Central memory CD8-positive, alpha-beta T cell (primary cell): ENCODE results near the gene DSCAML1.

Experiments
- ATAC-seq: fragments of 150-1000 bp; cut with Tn5 transposase; replicated peaks from 2 replicates; pipeline ENCODE4 v1.10.0; 2022; ENCODE audit warnings: mild to moderate bottlenecking, moderate FRiP score, moderate number of reproducible peaks; ENCODE audit not compliant: poor library complexity, severe bottlenecking; ENCODE audit errors: extremely low read depth
- DNase-seq, 2 donors: peaks; one replicate each; pipeline ENCODE4 v3.0.0; 2021; ENCODE audit warnings: low spot score in 2 of 2
- H3K27ac Mint-ChIP-seq: one replicate; pipeline ENCODE4 v1.8.0; 2022; ENCODE audit warnings: low read depth, mild to moderate bottlenecking, moderate library complexity, mixed read lengths
- H3K27me3 Mint-ChIP-seq: one replicate; pipeline ENCODE4 v1.8.0; 2022; ENCODE audit warnings: mixed read lengths
- H3K36me3 Mint-ChIP-seq: one replicate; pipeline ENCODE4 v1.8.0; 2022; ENCODE audit warnings: mild to moderate bottlenecking, moderate library complexity, mixed read lengths; ENCODE audit not compliant: insufficient read depth
- H3K4me1 Mint-ChIP-seq: one replicate; pipeline ENCODE4 v1.8.0; 2022; ENCODE audit warnings: mixed read lengths
- H3K4me3 Mint-ChIP-seq: one replicate; pipeline ENCODE4 v1.8.0; 2022; ENCODE audit warnings: mild to moderate bottlenecking, moderate library complexity, mixed read lengths
- H3K9me3 Mint-ChIP-seq: one replicate; pipeline ENCODE4 v1.8.0; 2022; ENCODE audit warnings: mixed read lengths

Gene DSCAML1

DNA sequence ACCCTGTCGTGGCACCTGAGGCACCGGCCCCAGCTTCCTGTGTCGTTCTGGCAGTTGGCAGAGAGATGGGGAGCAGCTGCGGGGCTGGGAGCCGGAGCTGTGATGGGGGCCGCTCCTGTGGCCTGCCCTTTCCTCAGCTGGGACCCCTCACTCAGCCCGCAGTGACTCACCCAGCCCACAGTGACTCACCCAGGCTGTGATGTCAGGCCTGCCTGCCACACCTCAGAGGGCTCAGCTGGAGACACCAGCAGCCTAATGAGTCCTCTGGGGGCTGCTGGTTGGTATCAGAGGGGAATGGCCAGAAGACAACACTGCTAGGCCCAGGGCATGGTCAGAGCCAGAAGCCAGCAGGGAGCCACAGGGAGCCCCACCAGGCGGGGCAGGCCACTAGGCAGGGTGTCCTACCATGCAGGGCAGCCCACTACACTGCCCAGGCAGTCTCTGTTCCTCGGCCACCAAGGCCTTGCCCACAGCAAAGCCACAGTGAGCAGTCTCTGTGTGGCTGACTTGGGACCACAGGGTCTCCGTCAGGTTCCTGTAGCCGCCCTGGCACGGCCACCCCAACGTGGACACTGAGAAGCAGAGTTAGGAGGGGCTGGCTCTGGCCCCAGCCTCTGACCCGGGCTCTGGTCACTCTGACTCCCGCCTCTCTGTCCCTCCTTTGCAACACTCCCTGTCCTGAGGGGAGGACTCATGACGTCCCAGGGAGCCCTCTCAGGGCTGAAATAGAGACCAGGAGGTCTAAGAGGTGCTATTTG, 31.8 kb upstream of the DSCAML1 start:
- Mint-ChIP-seq H3K9me3 (no peaks in the 10 kb centered on the region), H3K36me3 (peaks cover 3% of the 10 kb centered on the region), H3K4me3 (peak overlapping the region; percentile 62), H3K27ac (peak overlapping the region; percentile 89), H3K4me1 (peaks cover 62% of the 10 kb centered on the region), H3K27me3 (no peaks in the 10 kb centered on the region)
- DNase-seq (peak; percentile 52 to 73), ATAC-seq (peak; percentile 96)

DNA sequence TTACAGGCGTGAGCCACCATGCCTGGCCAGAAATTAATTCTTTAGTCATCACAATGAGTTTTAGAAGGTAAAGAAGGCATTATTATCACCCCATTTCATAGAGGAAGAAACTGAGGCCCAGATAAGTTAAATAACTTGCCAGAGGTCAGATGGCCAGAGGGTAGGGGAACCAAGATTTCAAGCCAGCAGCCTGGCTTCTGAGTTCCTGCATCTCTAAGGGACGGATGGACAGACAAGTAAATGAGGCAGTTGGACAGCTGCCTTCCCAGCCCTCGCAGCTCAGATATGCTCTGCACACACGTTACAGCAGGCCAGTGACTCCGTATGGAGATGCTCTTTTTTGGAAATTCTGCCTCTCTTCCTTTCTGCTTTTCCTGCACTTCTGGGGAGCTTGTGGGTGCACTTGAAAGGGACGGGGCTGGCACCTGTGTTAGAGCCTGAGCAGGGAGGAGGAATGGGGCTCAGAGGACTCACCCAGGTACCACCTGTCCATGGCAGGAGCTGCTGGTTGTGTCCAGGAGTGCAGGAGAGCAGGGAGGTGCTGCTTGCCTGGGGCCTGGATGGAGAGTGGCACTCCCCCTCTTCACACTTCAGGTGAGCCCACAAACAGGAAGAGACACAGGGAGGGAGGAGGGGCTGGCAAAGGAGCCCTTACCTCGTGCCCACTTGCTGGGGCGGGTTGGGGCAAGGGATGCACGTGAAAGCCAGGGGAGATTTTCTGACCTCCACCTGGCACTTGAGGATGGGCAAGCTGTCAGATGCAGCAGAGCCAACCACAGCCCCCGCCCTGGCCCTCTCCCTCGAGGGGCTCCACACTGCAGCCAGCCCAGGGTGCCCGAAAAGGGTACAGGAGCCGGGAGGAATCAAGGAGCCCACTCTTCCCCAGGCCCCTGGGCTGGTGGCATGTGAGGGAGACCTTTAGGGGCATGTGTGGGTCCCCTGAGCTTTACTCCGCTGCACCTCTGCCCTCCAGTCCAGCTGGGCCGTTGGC, 30.8 kb upstream of the DSCAML1 start:
- ATAC-seq (peak; percentile 56), DNase-seq (no peak)
- Mint-ChIP-seq H3K27me3 (no peaks in the 10 kb centered on the region), H3K9me3 (no peaks in the 10 kb centered on the region), H3K27ac (peak overlapping the region; percentile 89), H3K36me3 (peaks cover 3% of the 10 kb centered on the region), H3K4me1 (peaks cover 68% of the 10 kb centered on the region), H3K4me3 (peak overlapping the region; percentile 63)

DNA sequence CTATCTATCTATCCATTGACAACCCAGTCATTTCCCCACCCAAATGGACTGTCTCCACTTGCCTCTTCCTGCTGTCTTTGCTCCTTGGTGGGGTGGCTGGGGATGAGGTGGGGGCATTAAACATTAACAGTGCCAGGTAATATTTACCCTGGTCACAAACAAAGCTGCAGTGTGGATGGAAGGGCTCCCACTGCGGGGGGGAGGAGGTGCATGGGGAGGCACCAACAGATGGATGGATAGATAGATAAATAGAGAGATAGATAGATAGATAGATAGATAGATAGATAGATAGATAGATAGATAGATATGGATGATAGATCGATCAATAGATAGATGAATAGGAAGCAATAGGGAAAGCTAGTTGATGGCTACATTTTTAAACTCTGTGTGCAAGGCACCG, 29.8 kb upstream of the DSCAML1 start:
- Mint-ChIP-seq H3K27ac (peak overlapping the region; percentile 84), H3K4me3 (peak overlapping the region; percentile 63), H3K4me1 (peaks cover 67% of the 10 kb centered on the region), H3K27me3 (no peaks in the 10 kb centered on the region), H3K9me3 (no peaks in the 10 kb centered on the region), H3K36me3 (peaks cover 4% of the 10 kb centered on the region)
- ATAC-seq (no peak), DNase-seq (no peak)

DNA sequence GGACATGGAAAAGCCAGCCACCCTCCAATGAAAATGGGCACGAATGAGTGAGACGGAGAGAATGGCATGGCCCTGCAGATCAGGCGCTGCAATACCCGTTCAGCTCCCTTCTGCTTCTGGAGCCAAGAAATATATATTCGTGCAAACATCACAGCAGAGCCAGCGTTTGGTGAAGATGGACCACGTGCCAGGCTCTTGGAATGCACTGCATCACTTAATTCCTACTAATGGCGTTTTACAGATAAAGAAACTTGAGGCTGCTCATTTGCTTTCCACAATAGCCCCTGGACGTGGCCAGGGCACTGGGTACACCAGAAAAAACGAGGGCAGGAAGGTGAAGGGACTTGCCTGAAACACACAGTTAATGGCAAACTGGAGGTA, 29.2 kb upstream of the DSCAML1 start:
- no peaks in the 10 kb centered on the region for H3K27me3 Mint-ChIP-seq
- no peaks in the 10 kb centered on the region for H3K9me3 Mint-ChIP-seq
- peaks cover 4% of the 10 kb centered on the region for H3K36me3 Mint-ChIP-seq
- DNase-seq (no peak), ATAC-seq (no peak)
- no peak overlapping the region for H3K27ac Mint-ChIP-seq
- peaks cover 65% of the 10 kb centered on the region for H3K4me1 Mint-ChIP-seq
- H3K4me3 Mint-ChIP-seq, result peak overlapping the region; percentile 7

DNA sequence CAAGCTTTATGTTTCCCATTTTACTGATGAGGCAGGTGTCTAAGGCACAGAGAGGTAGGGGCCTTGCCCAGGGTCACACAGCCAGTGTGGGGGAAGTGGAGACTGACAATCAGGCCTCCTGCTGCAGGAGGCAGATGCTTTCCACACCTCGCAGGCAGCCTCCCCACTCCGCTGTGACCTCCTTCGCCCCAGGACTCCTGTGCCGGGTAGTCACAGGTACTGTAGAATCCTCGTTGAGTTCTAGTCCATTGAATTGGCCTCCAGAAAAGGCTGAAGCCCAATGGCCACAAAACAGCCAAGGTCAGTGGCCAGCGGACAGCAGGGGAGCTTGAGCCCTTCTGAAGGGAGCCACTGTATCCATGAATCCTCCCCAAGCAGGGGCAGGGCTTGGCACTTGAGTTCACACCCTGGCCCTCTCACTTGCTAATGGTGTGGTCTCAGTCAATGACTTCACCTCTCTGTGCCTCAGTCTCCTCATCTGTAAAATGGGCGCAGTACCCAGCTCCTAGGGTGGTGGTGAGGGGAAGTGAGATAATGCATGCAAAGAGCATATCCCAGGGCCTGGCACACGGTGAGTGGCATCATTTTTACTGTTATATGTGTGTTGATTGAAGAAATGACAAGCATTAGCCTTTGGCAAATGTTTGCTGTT, 28.6 kb upstream of the DSCAML1 start:
- Mint-ChIP-seq H3K4me3 (peak overlapping the region; percentile 7), H3K9me3 (no peaks in the 10 kb centered on the region)

DNA sequence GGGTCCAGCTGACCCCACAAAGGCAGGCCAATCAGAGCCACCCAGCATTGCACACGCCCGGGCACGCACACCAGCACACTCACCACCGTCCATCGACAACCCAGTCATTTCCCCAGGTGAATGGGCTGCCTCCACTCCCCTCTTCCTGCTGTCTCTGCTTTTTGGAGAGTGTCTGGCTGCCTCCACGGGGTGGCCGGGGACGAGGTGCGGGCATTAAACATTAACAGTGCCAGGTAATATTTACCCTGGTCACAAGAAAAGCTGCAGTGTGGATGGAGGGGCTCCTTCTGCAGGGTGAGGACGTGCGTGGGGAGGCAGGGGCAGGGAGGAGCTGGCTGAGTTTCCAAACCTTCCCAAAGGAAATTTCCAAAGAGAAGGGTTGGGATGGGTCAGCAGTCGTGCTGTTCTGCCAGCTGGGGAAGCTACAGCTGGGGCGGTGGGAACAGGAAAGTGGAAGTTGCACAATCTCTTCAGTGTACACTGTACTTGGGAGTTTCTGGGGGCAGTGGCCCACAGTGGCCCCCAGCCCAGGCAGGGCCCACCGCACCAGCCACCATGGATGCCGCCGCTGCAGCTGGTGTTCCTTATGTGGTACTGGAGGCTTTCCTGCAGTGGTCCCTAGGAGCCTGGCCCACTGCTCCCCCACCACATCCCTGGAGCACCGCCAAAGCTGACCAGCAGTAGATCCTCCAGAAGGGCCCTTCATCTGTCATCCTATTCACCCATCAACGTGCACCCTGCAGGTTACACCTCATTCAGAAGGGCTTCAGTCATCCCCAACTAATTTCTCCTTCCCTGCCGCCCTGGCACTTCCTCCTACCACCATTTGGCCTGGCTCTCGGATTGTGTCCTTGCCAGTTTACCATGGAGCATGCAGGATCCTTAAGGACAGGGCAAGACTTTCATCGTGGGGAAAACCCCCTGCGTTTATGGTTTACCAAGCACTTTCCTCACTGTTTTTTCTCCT, 27.8 kb upstream of the DSCAML1 start, which contains the start of gene FXYD2:
TSS of gene FXYD2 (minus strand) at position 174 of the 967 bp plus-strand sequence. CDS start at position 108, 66 bp downstream.
- ATAC-seq (no peak), DNase-seq (no peak)
- peak within 1 kb of the TSS; percentile 18 for H3K4me3 Mint-ChIP-seq
- peaks cover 53% of the 10 kb centered on the region for H3K4me1 Mint-ChIP-seq
- H3K36me3 Mint-ChIP-seq, result peaks cover 4% of the 10 kb centered on the region
- no peaks in the 10 kb centered on the region for H3K9me3 Mint-ChIP-seq
- peak within 1 kb of the TSS; percentile 61 for H3K27ac Mint-ChIP-seq
- no peaks in the 10 kb centered on the region for H3K27me3 Mint-ChIP-seq

More for the DNA sequence above, 28.6 kb upstream of the DSCAML1 start:
- H3K36me3 Mint-ChIP-seq, result peaks cover 4% of the 10 kb centered on the region
- H3K4me1 Mint-ChIP-seq, result peaks cover 60% of the 10 kb centered on the region
- no peak overlapping the region for H3K27ac Mint-ChIP-seq
- DNase-seq (no peak), ATAC-seq (no peak)
- no peaks in the 10 kb centered on the region for H3K27me3 Mint-ChIP-seq

DNA sequence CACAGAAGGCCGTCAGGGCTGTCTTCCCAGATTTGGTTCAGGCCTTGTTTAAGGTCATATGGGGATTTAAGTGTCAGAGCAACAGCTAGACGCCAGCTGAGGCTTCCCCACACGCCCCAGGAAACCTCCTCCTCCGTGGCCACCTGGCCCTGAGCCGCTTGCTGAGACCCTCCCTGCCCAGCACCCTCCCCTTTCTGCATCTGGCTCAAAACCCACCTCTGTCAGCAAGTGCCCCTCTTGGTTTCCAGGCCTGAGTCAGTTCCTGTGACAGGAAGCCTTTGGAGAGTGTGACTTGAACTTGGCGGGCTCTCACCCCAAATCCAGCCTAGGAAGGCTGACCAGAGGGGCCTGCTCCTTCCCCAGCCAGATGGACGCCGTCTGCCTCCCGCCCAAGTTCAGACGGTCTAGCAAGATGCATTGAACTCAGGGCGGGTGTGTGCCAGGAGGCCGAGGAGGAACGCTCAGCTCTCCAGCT, 27.0 kb upstream of the DSCAML1 start:
- H3K27me3 Mint-ChIP-seq, result no peaks in the 10 kb centered on the region
- ATAC-seq, result no peak
- peak overlapping the region; percentile 18 for H3K4me3 Mint-ChIP-seq
- H3K27ac Mint-ChIP-seq, result peak overlapping the region; percentile 61
- H3K36me3 Mint-ChIP-seq, result peaks cover 4% of the 10 kb centered on the region
- no peak for DNase-seq
- no peaks in the 10 kb centered on the region for H3K9me3 Mint-ChIP-seq
- H3K4me1 Mint-ChIP-seq, result peaks cover 53% of the 10 kb centered on the region

- H3K36me3 Mint-ChIP-seq, result peaks cover 4% of the 10 kb centered on the region
- no peaks in the 10 kb centered on the region for H3K9me3 Mint-ChIP-seq
- H3K4me1 Mint-ChIP-seq, result peaks cover 48% of the 10 kb centered on the region
- no peak overlapping the region for H3K4me3 Mint-ChIP-seq
- H3K27ac Mint-ChIP-seq, result peak overlapping the region; percentile 61
- no peaks in the 10 kb centered on the region for H3K27me3 Mint-ChIP-seq
- no peak for ATAC-seq
- DNase-seq, result no peak
These were observed 26.4 kb upstream of the DSCAML1 start for GRCh38 chr11:117823294-117823945.

DNA sequence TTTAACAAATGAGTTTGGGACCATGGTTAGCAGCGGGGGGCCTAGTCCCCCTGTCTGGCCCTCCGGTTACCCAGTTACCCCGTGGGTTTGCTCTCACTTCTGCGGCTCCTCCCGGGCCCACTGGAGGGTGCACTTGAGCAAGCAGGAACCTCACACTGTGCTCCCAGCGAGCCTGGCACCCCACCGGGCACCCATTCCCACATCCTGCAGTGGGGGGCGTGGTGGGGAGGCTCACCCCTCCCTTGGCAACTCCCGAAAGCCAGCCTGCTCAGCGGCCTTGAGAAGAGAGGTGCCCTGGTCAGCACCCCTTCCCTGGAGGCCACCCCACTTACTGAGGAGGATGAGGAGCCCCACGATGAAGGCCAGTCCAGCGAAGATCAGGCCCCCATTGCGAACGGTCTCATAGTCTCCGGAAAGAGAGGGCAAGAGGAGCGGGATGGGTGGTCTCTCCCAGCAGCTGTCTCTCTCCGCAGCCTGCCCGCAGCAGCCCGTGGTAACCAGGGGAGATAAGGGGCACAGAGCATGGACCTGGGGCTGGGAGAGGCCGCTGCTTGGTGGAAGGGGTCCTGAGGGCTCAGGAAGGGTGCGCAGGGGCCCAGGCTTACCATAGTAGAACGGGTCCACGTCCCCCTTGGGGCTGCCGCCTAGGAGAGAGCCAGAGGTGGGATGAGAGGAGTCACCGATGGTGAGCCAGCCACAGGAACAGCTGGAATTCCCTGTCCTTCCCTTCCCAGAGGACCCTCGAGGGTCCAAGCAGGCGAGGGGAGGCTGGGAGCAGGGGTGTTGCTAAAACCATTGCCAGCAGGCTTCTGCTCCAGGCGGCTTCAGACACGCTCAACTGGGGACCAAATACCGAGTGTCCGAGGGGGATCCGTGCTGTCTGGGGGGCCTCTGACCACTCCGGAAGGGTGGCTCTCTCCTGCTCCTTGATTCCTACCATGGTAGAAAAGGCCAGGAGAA, 25.3 kb upstream of the DSCAML1 start:
- Mint-ChIP-seq H3K4me3 (no peak overlapping the region), H3K36me3 (peaks cover 4% of the 10 kb centered on the region), H3K27me3 (no peaks in the 10 kb centered on the region), H3K4me1 (peaks cover 51% of the 10 kb centered on the region), H3K27ac (no peak overlapping the region), H3K9me3 (no peaks in the 10 kb centered on the region)
- DNase-seq (no peak), ATAC-seq (no peak)

GRCh38 chr11:117821431-117821830, 24.4 kb upstream of the DSCAML1 start:
- no peak overlapping the region for H3K4me3 Mint-ChIP-seq

More at GRCh38 chr11:117821431-117821830, 24.4 kb upstream of the DSCAML1 start:
- no peaks in the 10 kb centered on the region for H3K9me3 Mint-ChIP-seq
- ATAC-seq (no peak), DNase-seq (no peak)
- peaks cover 49% of the 10 kb centered on the region for H3K4me1 Mint-ChIP-seq
- no peaks in the 10 kb centered on the region for H3K27me3 Mint-ChIP-seq
- peaks cover 6% of the 10 kb centered on the region for H3K36me3 Mint-ChIP-seq
- no peak overlapping the region for H3K27ac Mint-ChIP-seq
